NCI-H2171 treated with DMSO at 0.1 percent for 48 hours (cell line): ENCODE data around the gene MYL6B.

Experiments used
- DNase-seq: peaks from one replicate; lab custom pipeline; 2025; lab: John Stamatoyannopoulos, UW

The MYL6B gene

DNA sequence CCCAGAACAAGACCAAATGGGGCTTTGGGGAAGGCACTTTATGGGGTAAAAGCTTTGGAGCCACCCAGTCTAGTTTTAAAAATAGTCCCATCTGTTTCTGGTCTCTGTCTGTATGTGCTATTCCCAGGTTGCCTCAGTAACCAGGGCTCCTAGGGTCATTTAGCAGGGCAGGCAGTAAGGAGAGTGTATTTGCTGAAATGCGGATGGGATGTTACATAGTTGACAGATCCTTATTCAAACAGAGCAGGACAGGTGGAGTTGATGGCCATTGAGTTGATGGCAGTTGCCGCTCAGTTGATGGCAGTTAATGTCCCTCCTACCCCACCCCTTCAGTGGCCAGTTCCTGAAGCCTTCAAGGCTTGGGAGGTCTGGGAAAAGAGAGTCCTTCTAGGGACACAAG lies 29.8 kb upstream of the MYL6B start:
- DNase-seq, result no peak

DNA sequence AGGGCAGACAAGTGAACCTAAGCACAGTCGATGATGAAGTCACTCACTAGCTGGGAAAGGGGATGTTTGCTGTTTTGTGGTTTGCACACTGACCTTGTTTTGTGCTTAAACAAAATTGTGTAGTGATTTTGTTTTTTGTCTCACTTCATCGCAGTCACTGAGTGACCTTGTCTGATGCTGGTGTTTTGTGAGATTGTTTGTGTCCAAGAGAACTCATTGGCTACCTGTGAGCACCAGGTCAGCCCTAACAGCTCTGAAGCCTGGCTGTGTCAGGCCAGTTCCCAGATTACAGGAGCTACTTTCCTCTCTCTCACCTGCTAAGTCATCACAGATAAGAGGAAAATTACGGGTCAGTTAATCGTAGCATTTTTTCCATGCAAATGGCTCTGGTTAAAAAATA lies 28.3 kb upstream of the MYL6B start:
- DNase-seq, result no peak

- peak; percentile 7 for DNase-seq
These were observed 25.6 kb upstream of the MYL6B start for GRCh38 chr12:56126732-56127239.

- no peak for DNase-seq
These were observed 24.9 kb upstream of the MYL6B start for GRCh38 chr12:56127485-56127887.

- DNase-seq, result peak; percentile 99
These were observed 24.3 kb upstream of the MYL6B start, which contains the start of gene ESYT1 for GRCh38 chr12:56127888-56128669. Gene ESYT1, plus strand, starts transcription at chr12:56128267. Its CDS starts 53 bp downstream, at chr12:56128320.

GRCh38 chr12:56128670-56129205 lies 23.6 kb upstream of the MYL6B start:
- DNase-seq, result peak; percentile 34

DNA sequence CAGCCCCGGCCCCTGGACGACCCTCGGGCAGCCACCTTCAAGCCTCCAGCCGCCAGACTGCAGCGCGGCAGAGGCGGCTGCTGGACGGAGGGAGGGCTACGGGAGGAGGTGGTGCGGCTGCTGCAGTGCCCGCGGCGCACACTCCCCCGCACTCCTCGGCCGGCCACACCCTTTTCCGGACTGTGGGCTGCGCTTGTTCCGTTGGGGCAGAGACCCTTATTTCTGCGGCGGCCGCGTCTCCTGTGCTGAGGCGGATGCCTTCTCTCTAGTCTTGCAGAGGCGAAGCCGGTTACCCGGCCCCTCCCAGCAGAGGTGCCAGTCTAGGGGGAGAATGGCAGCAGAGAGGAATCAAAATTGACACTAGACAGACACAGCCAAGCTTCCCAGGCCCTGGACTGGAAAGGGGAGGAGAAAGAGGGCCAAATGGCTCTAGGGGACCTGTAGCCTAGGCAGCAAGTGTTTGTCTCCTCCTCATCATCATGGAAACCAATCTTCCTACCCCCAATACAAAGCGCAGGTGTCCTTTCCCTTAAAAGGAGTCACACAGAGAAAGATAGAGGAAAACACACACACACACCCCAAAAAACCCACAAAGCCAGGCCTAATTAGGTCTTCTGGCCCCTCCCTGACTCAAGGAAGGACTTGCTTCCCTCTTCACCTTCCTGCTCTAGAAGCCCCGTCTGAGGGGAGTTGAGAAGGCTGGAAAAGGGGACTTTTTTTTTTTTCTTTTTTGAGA lies 23.0 kb upstream of the MYL6B start:
- DNase-seq, result no peak

GRCh38 chr12:56129942-56130495 lies 22.4 kb upstream of the MYL6B start:
- no peak for DNase-seq

GRCh38 chr12:56130876-56131275 lies 21.5 kb upstream of the MYL6B start:
- DNase-seq, result no peak

DNA sequence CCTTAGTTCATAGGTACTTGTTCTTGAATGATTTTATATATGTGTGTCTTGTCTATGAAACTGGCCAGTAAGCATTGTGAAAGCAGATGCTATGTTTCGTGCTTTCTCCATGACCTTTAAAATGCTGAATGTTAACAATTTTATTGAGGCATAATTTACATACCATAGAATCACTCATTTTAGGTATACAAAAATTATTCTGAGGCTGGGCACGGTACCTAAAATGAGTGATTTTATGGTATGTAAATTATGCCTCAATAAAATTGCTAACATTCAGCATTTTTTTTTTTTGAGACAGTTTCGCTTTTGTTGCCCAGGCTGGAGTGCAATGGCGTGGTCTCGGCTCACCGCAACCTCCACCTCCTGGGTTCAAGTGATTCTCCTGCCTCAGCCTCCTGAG lies 17.5 kb upstream of the MYL6B start:
- no peak for DNase-seq

DNA sequence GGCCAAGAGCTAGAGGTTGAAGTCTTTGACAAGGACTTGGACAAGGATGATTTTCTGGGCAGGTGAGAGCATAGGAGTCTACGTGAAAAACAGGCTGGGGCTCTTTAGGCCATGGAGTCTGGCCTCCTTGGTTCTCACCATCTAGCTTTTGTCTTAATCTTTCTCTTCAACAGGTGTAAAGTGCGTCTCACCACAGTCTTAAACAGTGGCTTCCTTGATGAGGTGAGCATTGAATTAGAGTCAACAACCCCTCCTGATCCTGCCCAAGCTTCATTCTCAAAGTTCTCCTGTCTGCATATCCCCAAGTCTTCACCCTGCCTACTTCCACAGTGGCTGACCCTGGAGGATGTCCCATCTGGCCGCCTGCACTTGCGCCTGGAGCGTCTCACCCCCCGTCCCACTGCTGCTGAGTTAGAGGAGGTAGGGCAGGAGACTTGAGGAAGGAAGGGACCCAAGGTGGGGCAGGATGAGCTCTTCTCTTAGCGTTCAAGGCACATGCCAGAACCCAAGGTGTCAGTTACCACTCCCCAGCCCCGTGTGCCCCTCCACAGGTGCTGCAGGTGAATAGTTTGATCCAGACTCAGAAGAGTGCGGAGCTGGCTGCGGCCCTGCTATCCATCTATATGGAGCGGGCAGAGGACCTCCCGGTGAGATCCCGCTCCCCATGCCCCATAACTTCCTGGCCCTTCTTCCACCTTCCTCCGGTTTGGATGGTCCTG lies 14.4 kb upstream of the MYL6B start:
- no peak for DNase-seq

DNA sequence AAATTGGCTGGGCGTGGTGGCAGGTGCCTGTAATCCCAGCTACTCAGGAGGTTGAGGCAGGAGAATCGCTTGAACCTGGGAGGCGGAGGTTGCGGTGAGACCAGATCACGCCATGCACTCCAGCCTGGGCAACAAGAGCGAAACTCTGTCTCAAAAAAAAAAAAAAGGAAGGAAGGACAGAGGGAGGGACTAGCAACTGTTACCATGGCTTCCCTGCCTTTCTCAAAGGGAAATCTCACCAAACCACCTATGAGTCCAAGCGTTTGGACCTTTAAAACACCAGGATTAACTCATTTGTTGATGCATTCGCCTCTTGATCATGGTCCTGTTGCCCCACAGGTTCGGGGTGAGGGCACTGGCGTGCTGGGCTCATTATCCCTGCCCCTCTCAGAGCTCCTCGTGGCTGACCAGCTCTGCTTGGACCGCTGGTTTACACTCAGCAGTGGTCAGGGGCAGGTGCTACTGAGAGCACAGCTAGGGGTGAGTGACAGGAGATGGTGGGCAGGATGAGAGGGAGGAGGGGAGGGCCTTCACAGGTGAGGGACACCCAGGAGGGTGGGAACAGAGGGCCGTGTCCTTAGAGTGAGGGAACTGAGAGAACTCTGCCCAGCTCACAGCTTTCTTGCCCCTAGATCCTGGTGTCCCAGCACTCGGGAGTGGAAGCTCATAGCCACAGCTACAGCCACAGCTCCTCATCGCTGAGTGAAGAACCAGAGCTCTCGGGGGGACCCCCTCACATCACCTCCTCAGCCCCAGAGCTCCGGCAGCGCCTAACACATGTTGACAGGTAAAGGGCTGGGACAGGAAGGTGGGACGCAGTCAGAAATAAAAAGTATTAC lies 10.2 kb upstream of the MYL6B start:
- DNase-seq, result no peak

- DNase-seq, result no peak
These were observed 9.2 kb upstream of the MYL6B start for GRCh38 chr12:56143217-56143616.

DNA sequence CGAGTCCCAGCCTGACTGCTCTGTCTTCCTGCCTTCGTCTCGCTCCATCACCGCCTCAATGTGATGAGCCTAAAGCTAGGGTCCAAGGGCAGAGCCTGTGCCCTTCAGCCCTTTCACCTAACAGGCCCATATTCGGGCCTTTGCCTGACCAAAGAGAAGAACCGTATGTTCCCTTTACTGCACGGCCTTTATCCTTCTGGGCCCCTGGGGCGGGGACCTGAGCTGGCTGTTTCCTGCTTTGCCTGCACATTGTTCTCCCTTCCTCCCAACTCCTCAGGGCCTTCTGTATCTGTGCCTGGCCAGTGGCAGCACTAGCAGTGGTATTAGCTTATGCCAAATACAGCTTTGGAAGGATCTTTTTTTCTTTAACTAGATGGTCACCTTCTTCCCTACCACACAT lies 8.5 kb upstream of the MYL6B start:
- no peak for DNase-seq

- DNase-seq, result no peak
These were observed 7.2 kb upstream of the MYL6B start for GRCh38 chr12:56145217-56145616.

DNA sequence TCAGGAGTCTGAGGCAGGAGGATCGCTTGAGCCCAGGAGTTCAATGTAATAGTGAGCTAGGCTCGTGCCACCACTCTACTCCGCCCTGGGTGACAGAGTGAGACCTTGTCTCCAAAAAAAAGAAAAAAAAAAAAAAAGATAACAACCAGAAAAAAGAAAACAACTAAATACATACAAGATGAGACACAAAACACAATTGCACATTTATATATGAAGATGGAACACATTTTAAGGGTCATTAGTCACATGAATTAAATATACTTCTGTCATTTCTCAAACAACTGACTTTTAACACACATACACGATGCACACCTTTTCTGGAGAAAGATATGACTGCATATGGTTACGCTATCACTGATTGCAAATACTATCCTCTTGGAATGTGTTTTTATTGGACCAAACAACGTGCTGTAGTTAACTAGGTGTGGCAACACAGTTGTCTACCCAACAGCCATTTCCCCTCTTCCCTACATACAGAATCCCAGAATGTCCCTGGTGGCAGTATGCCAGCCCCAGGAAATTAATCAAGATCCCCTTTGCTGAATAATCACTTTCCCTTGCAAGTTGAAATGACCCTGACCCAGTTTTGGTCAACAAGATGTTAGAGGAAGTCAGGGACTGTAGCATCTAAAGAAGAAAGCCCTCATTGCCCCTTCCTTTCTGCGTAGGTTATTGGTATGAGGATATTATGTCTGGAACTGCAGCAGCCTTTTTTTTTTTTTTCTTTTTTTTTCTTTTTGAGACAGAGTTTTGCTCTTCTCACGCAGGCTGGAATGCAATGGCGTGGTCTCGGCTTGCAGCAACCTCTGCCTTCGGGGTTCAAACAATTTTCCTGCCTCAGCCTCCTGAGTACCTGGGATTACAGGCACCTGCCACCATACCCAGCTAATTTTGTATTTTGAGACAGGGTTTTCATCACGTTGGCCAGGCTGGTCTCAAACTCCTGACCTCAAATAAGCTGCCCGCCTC lies 5.6 kb upstream of the MYL6B start:
- DNase-seq, result peak; percentile 6

- DNase-seq, result peak; percentile 29
These were observed 1.8 kb upstream of the MYL6B start for GRCh38 chr12:56150563-56150962.

GRCh38 chr12:56151672-56152131 lies 685 bp upstream of the MYL6B start:
- DNase-seq, result peak; percentile 73

- no peak for DNase-seq
These were observed 630 bp downstream of the MYL6B start for GRCh38 chr12:56152756-56153677.
